ENCODE results near the gene UBA1.

DNA sequence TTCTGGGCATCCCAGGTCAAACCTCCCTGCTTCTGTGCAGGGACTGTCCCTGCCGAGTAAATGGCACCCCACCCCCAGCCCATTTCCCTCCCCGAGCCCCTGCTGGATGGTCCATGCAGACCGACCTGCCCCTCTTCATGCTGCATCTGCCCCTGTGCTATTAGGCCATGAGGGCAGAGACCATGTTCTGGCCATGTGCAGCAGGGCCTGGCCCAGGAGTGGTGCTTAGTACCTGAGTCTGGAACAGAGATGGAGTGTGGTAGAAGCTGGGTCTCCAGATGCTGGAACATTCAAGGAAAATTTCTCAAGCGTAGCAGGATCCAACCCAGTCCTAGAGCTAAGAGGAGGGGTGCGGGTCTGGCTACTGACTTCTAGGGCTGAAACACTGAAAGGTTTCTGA, 15.3 kb upstream of the UBA1 start:
- TF ChIP-seq, protein P1, sequence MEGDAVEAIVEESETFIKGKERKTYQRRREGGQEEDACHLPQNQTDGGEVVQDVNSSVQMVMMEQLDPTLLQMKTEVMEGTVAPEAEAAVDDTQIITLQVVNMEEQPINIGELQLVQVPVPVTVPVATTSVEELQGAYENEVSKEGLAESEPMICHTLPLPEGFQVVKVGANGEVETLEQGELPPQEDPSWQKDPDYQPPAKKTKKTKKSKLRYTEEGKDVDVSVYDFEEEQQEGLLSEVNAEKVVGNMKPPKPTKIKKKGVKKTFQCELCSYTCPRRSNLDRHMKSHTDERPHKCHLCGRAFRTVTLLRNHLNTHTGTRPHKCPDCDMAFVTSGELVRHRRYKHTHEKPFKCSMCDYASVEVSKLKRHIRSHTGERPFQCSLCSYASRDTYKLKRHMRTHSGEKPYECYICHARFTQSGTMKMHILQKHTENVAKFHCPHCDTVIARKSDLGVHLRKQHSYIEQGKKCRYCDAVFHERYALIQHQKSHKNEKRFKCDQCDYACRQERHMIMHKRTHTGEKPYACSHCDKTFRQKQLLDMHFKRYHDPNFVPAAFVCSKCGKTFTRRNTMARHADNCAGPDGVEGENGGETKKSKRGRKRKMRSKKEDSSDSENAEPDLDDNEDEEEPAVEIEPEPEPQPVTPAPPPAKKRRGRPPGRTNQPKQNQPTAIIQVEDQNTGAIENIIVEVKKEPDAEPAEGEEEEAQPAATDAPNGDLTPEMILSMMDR (IDR thresholded peaks at IDR 0.05 in 2 of 3, conservative IDR thresholded peaks at IDR 0.05 in 1 of 3; ENCODE audit: borderline replicate concordance in 1 of 3, insufficient read depth in 1 of 3, low read depth in 2 of 3, low read length in 2 of 3): no peak
- TF ChIP-seq ELF1 (IDR thresholded peaks at IDR 0.05; ENCODE audit: borderline replicate concordance, low read depth): no peak
- no peak for TF ChIP-seq EGR1 (IDR thresholded peaks at IDR 0.05; ENCODE audit: low read depth)
- TF ChIP-seq, protein P2, sequence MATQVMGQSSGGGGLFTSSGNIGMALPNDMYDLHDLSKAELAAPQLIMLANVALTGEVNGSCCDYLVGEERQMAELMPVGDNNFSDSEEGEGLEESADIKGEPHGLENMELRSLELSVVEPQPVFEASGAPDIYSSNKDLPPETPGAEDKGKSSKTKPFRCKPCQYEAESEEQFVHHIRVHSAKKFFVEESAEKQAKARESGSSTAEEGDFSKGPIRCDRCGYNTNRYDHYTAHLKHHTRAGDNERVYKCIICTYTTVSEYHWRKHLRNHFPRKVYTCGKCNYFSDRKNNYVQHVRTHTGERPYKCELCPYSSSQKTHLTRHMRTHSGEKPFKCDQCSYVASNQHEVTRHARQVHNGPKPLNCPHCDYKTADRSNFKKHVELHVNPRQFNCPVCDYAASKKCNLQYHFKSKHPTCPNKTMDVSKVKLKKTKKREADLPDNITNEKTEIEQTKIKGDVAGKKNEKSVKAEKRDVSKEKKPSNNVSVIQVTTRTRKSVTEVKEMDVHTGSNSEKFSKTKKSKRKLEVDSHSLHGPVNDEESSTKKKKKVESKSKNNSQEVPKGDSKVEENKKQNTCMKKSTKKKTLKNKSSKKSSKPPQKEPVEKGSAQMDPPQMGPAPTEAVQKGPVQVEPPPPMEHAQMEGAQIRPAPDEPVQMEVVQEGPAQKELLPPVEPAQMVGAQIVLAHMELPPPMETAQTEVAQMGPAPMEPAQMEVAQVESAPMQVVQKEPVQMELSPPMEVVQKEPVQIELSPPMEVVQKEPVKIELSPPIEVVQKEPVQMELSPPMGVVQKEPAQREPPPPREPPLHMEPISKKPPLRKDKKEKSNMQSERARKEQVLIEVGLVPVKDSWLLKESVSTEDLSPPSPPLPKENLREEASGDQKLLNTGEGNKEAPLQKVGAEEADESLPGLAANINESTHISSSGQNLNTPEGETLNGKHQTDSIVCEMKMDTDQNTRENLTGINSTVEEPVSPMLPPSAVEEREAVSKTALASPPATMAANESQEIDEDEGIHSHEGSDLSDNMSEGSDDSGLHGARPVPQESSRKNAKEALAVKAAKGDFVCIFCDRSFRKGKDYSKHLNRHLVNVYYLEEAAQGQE (IDR thresholded peaks at IDR 0.05; ENCODE audit: low read depth): no peak
- no peak for TF ChIP-seq JUND (IDR thresholded peaks at IDR 0.05)
- TF ChIP-seq YY1 (IDR thresholded peaks at IDR 0.05; ENCODE audit: extremely low read depth, insufficient replicate concordance, low read depth, low read length): no peak
- TF ChIP-seq, protein P3, sequence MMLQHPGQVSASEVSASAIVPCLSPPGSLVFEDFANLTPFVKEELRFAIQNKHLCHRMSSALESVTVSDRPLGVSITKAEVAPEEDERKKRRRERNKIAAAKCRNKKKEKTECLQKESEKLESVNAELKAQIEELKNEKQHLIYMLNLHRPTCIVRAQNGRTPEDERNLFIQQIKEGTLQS (IDR thresholded peaks at IDR 0.05): no peak
- no peak for TF ChIP-seq POLR2A (IDR thresholded peaks at IDR 0.05; ENCODE audit: borderline replicate concordance, extremely low read depth, insufficient read depth, insufficient read length)
- TF ChIP-seq EZH2 (IDR thresholded peaks at IDR 0.05): no peak
- TF ChIP-seq, protein P4, sequence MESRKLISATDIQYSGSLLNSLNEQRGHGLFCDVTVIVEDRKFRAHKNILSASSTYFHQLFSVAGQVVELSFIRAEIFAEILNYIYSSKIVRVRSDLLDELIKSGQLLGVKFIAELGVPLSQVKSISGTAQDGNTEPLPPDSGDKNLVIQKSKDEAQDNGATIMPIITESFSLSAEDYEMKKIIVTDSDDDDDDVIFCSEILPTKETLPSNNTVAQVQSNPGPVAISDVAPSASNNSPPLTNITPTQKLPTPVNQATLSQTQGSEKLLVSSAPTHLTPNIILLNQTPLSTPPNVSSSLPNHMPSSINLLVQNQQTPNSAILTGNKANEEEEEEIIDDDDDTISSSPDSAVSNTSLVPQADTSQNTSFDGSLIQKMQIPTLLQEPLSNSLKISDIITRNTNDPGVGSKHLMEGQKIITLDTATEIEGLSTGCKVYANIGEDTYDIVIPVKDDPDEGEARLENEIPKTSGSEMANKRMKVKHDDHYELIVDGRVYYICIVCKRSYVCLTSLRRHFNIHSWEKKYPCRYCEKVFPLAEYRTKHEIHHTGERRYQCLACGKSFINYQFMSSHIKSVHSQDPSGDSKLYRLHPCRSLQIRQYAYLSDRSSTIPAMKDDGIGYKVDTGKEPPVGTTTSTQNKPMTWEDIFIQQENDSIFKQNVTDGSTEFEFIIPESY (IDR thresholded peaks at IDR 0.05; ENCODE audit: extremely low read depth, insufficient replicate concordance, low read length): no peak
- TF ChIP-seq SRF (IDR thresholded peaks at IDR 0.05; ENCODE audit: low read depth): no peak
- no peak for TF ChIP-seq FOSL1 (IDR thresholded peaks at IDR 0.05; ENCODE audit: low read depth)
- no peak for TF ChIP-seq RAD21 (IDR thresholded peaks at IDR 0.05; ENCODE audit: low read depth)
